GM18861 (cell line): ENCODE data around the gene ADAMTSL2.

ENCODE experiments used
- ATAC-seq: cut with Tn5 transposase; IDR thresholded peaks from one replicate; pipeline ENCODE4 v1.9.1; 2021; ENCODE audit not compliant: unreplicated experiment

Gene ADAMTSL2

GRCh38 chr9:133603135-133603927 lies 68.8 kb downstream of the ADAMTSL2 start:
- ATAC-seq, result no peak

DNA sequence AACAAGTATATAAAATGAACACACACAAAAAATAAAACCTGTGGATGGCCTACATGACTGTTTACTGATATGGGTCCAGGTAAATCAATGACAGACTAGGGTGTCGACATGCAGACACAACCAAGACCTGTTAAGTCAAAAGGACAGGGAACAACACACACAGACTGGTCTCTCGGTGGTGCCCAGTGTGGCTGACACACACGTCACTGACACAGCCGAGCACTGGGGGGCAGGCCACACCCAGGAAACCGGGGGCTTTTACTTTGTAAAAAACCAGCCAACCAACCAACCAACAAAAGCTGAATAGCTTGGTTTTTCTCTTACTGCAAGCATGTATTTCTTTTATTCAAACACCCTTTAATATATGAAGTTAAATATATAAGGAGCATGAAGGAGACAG lies 69.7 kb downstream of the ADAMTSL2 start:
- no peak for ATAC-seq

GRCh38 chr9:133604856-133605255 lies 70.4 kb downstream of the ADAMTSL2 start:
- no peak for ATAC-seq

DNA sequence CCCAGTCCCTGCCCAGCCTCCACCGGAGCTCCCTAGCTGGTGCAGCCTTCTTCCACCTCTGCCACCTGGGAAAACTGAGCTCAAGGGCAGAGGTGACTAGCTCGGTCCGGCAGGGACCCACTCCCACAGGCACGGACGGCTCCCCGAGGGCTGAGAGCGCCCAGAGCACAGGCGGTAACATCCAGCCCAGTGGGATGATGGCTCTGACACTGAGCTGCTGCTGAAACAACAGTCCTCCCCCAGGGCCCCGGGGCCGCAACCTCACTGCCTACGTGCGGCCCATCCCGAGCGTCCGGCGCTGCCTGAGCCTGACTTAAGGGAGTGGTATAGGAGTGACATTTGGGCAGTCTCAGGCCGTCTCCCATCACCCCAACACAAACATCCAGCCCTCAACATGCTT lies 70.9 kb downstream of the ADAMTSL2 start:
- no peak for ATAC-seq

DNA sequence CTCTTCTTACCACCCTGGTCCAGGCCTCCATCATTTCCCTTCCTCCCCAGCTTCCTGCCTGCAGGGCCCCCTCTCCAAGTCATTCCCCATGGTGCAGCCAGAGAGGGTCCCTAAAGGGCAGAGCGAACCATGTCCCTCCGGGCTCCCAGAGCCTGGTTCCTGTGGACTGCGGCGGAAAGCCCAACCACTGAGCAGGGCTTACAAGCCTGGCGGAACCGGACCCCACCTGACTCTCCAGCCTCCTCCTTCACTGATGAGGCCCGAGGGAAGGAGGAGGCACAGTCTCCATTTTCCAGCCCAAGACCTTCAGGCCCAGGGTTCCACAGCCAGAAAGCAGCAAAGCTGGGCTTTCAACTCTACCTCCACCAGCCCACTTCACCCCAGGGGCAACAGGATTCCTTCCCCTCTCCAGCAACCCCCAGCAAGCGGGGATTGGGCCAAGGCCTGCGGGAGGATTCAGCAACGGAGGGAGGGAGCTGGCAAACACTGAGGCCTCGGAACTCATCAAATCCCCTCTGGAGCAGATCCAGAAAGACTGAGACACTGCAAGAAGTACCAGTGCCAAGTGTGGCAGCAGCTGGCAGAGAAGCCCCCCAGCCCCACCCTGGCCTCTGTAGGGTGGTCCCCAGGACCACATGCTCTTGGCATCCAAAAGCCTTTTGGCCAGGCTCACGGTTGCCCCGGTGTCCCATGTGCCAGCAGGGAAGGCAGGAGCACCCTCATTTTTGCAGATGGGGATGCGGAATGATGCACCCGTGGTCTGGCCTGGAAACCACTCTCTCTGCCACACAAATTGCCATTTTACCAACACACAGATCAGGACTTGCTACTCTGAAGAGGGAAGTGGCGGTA lies 71.6 kb downstream of the ADAMTSL2 start:
- ATAC-seq, result no peak

- no peak for ATAC-seq
Observed at GRCh38 chr9:133606708-133607025, 72.2 kb downstream of the ADAMTSL2 start.

- ATAC-seq, result no peak
Observed at GRCh38 chr9:133607381-133607780, 72.9 kb downstream of the ADAMTSL2 start.

GRCh38 chr9:133607976-133608375 lies 73.5 kb downstream of the ADAMTSL2 start:
- no peak for ATAC-seq

DNA sequence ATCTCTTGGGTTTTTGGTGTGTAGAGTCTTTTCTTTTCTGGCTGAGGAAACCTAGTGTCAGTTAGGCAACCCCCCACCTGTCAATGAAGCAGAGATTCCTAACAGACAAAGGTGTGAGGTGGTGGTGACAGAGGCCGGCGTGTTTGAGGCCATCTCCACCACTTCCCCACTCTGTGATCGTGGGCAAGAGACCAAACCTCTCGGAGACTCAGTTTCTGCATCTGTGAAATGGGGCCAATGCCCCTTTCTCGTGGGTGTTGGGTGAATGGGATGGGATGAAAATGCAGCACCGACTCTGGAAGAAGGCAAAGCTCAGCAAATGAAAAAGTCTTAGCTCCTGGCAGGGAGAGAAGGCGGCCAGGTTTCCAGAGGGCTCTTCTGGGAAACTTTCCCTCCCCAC lies 73.9 kb downstream of the ADAMTSL2 start:
- ATAC-seq, result no peak

- ATAC-seq, result no peak
Observed at GRCh38 chr9:133608889-133609288, 74.4 kb downstream of the ADAMTSL2 start.

GRCh38 chr9:133609311-133610098 lies 75.0 kb downstream of the ADAMTSL2 start, which contains the start of gene FAM163B:
TSS of gene FAM163B (minus strand) at chr9:133609389. CDS start at chr9:133580223, 29,166 bp downstream.
- no peak for ATAC-seq

GRCh38 chr9:133610845-133611244 lies 76.3 kb downstream of the ADAMTSL2 start:
- no peak for ATAC-seq

DNA sequence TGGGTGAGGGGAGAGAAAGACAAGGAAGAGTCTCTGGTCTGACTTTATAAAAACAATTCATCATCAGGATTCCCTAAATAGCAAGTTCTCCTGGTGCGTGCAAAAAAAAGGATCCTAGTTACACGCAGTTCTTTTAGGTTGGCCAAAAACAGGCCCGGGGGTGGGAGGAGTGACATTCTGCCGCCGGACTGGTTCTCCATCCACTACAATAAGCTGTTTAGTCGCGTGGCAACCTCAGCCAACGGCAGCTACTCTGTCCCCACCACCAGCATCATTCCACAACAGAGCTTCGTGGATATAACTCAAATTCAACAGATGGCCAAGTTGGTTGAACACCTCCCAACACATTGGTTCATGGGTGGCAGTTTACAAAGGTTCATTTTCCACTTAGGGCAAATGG lies 77.5 kb downstream of the ADAMTSL2 start:
- ATAC-seq, result no peak

GRCh38 chr9:133612816-133613215 lies 78.3 kb downstream of the ADAMTSL2 start:
- no peak for ATAC-seq

DNA sequence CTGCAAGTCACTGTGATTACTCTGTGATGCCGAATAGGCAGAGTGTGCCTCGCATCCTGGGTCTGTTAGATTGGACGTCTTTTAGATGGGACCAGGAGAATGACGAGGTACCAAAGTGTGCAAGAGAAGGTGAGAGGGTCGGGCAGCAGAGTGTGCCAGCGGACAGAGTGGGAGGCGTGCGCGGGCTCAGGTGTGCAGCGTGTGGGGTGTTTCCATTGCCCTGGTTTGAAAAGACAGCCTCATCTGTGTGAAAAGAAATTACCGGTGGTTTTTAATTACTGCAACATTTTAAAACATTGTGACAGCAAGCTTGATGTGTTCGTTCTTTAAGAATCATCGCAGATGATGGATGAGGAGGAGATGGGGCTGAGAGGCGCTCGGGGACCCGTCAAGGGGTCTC lies 78.9 kb downstream of the ADAMTSL2 start:
- no peak for ATAC-seq

DNA sequence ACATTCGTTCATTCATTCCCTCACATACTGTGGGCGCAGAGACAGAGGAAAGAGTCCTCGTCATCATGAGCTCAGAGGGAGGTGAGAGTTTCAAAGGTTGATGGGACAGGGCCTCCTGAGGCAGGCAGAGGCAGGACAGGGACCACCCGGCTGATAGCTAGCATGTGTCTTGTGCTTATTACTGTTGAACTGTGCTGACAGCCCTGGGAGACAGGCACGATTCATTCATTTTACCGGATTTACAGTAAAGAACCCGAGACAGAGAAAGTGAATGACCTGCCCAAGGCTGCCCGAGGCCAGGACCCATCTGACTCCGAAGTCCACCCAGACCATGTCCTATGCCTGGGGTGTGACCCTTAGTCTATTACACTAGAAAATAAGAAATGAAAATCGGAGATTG lies 79.6 kb downstream of the ADAMTSL2 start:
- no peak for ATAC-seq

- ATAC-seq, result no peak
Observed at GRCh38 chr9:133614678-133615077, 80.2 kb downstream of the ADAMTSL2 start.

DNA sequence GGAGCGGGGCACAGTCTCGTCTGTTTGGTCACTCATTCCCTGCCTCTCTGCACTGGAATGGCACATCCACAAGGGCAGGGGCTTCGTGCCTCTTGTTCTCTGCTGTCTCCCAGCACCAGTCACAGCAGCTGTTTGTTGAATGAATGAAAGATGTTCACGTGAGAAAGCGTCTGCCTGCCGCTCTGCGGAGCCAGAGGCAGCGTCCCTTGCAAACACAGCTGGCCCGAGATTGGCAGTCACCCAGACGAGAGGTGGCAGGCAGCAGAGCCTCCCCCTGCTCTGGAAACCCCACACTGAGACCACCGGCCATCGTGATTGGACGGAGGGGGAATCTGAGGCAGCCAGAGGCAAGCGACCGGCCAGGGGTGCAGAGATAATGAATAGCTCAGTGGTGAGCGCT lies 80.7 kb downstream of the ADAMTSL2 start:
- ATAC-seq, result no peak

DNA sequence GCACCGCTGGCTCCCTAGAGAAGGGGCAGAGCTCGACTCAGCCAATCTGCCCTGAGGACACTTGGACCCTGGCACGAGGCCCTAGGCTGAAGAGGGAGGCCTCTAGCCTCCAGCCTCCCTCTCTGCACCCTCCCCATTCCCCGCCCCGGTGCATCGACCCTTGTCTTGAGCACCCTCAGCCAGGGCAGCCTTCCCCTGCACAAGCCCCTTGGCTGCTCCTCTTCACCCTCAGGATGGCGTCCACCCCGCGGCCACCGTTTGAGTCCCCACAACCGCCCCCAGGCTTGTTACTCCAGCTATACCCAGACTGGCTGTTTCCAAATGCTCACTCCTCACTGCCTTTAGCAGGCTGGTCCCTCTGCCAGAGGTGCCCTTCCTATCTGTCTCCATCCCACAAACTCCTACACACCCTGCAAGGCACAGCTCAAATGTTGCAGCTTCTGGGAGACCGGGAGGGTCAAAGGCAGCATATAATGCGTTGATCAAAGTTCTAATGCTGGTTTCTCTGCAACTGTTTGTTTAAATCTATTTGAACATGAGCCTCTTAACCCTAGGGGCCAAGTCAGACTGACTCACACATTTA lies 81.2 kb downstream of the ADAMTSL2 start:
- no peak for ATAC-seq

DNA sequence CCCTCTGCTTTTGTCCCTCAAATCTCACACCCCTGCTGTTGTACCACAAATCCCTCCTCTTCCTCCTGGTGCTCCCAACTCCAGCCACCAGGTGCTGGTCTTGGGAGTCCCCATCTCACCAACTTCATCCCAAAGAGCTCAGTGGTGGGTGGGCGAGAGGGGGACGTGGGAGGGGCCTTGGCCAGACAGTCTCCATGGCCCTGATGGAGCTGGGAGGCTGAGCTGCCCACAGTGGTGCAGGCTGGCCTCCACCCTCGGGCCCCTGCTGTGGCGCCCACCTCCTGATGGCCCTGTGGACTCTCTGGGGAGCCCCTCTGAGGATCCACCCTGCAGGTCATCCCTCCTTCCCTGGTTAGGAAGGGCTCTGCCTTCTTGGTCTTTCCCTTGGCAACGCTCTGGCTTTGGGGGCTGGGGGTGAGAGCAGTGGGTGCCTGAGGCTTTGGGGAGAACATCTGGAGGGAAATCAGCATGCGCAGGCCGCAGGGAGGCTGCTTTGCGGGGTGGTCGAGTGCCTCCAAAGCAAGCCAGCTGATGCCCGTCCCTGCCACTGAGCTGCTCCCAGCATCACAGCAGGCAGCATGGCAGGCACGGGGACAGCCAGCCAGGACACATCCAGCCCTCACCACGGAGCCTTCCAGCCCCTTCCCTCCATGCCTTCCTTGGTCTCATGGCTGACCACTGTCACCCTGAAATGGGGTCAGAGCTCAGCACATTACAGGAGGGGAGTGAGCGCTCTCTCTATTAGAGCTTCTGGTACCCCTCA lies 82.3 kb downstream of the ADAMTSL2 start:
- ATAC-seq, result no peak
